ENCODE data around the gene MAP3K8.

GRCh38 chr10:30387646-30388243, 46.2 kb upstream of the MAP3K8 start:
- no peak for TF ChIP-seq CTCF (IDR thresholded peaks at IDR 0.05)
- no peak for TF ChIP-seq POLR2A (IDR thresholded peaks at IDR 0.05)

All from tibial nerve (tissue), 3 donors.